HG03457 (cell line): ENCODE results near the gene ITGA8.
"Not testable (repeated sequence)": the region's sequence is repeated elsewhere in the genome, so short reads cannot be mapped to it uniquely, and the experiment has no call there.

Source experiments
- ATAC-seq: cut with Tn5 transposase; IDR thresholded peaks from one replicate; pipeline ENCODE4 v1.9.1; 2021; ENCODE audit warnings: moderate number of reproducible peaks; ENCODE audit not compliant: unreplicated experiment

Gene ITGA8

GRCh38 chr10:15567952-15568351 lies 151.8 kb downstream of the ITGA8 start:
- ATAC-seq: no peak

GRCh38 chr10:15563246-15563645 lies 156.5 kb downstream of the ITGA8 start:
- ATAC-seq: no peak

GRCh38 chr10:15562578-15562977 lies 157.1 kb downstream of the ITGA8 start:
- ATAC-seq: no peak

GRCh38 chr10:15562116-15562515 lies 157.6 kb downstream of the ITGA8 start:
- ATAC-seq: no peak

- no peak for ATAC-seq
These were observed 161.6 kb downstream of the ITGA8 start for GRCh38 chr10:15558136-15558535.

- not testable (repeated sequence) for ATAC-seq
These were observed 162.6 kb downstream of the ITGA8 start for GRCh38 chr10:15557168-15557567.

GRCh38 chr10:15550950-15551349 lies 168.8 kb downstream of the ITGA8 start:
- no peak for ATAC-seq

- no peak for ATAC-seq
These were observed 171.4 kb downstream of the ITGA8 start for GRCh38 chr10:15548331-15548730.

- no peak for ATAC-seq
These were observed 173.1 kb downstream of the ITGA8 start for GRCh38 chr10:15546606-15547005.

GRCh38 chr10:15545884-15546283 lies 173.8 kb downstream of the ITGA8 start:
- ATAC-seq: no peak

- no peak for ATAC-seq
These were observed 174.5 kb downstream of the ITGA8 start for GRCh38 chr10:15545266-15545665.

GRCh38 chr10:15543994-15544393 lies 175.7 kb downstream of the ITGA8 start:
- ATAC-seq: no peak

- no peak for ATAC-seq
These were observed 176.9 kb downstream of the ITGA8 start for GRCh38 chr10:15542817-15543216.

- ATAC-seq: no peak
These were observed 178.3 kb downstream of the ITGA8 start for GRCh38 chr10:15541376-15541775.

- ATAC-seq: no peak
These were observed 179.0 kb downstream of the ITGA8 start for GRCh38 chr10:15540727-15541126.

- no peak for ATAC-seq
These were observed 180.5 kb downstream of the ITGA8 start for GRCh38 chr10:15539262-15539661.

GRCh38 chr10:15534928-15535538 lies 184.7 kb downstream of the ITGA8 start:
- not testable (repeated sequence) for ATAC-seq

- no peak for ATAC-seq
These were observed 187.6 kb downstream of the ITGA8 start for GRCh38 chr10:15531927-15532722.

GRCh38 chr10:15528859-15529239 lies 190.9 kb downstream of the ITGA8 start:
- ATAC-seq: no peak

- no peak for ATAC-seq
These were observed 193.0 kb downstream of the ITGA8 start for GRCh38 chr10:15526754-15527153.

GRCh38 chr10:15521328-15521903 lies 198.3 kb downstream of the ITGA8 start:
- ATAC-seq: no peak

GRCh38 chr10:15518250-15518649 lies 201.5 kb downstream of the ITGA8 start:
- no peak for ATAC-seq
